BE2C (cell line): ENCODE results near the gene FXYD6.

Experiments
- DNase-seq: peaks from one replicate; pipeline ENCODE4 v3.0.0-alpha.2; 2020
- H3K27me3 ChIP-seq: fragments of 250-450 bp; sonication (Bioruptor Pico); 2 replicates; pipeline ENCODE4 v1.5.1; 2020; ENCODE audit warnings: mild to moderate bottlenecking
- H3K36me3 ChIP-seq: fragments of 250-450 bp; sonication (Bioruptor Pico); 2 replicates; pipeline ENCODE4 v1.5.1; 2020; ENCODE audit warnings: mild to moderate bottlenecking
- H3K4me1 ChIP-seq: fragments of 250-450 bp; sonication (Bioruptor Pico); 2 replicates; pipeline ENCODE4 v1.5.1; 2020
- H3K4me3 ChIP-seq: 2 replicates; pipeline ENCODE4 v1.5.1; 2011; ENCODE audit warnings: low read depth, low read length
- H3K9me3 ChIP-seq: fragments of 250-450 bp; sonication (Bioruptor Pico); 2 replicates; pipeline ENCODE4 v1.5.1; 2020
- TF ChIP-seq, protein P1 (sequence below): IDR thresholded peaks from 2 replicates; pipeline ENCODE4 v1.5.1; 2012; ENCODE audit warnings: mild to moderate bottlenecking, low read depth, low read length

Gene FXYD6

DNA sequence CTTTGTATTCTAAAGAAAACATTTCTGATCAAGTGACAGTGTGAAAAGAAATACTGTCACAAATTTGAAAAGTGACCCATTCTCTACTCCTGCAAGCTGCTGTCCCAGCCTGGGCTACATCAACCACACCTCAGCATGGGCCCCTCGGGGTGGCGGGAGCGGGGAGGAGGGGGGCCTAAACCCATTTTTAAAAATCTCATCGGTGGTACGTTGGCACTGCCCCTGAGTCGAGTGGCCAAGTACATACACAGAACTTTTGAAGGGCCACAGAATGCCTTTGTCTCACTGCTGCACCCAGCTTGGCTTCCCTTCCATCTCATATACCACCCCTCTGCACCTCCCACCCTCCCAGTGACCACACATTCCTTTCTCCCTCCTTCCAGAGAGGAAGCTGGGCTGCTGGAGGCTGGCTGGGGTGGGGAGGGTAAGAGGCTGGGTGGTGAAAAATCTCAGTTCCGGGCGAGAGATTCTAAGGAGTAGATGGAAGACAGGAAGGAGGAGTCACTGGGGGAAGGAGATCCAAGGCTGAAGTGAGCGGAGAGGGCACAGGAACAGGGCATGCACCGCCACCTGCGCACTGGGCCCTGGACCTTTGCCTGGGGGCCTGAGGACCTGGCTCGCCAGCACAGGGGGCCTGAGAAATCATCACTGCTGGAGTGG, 21.1 kb downstream of the FXYD6 start:
- TF ChIP-seq, protein P1, sequence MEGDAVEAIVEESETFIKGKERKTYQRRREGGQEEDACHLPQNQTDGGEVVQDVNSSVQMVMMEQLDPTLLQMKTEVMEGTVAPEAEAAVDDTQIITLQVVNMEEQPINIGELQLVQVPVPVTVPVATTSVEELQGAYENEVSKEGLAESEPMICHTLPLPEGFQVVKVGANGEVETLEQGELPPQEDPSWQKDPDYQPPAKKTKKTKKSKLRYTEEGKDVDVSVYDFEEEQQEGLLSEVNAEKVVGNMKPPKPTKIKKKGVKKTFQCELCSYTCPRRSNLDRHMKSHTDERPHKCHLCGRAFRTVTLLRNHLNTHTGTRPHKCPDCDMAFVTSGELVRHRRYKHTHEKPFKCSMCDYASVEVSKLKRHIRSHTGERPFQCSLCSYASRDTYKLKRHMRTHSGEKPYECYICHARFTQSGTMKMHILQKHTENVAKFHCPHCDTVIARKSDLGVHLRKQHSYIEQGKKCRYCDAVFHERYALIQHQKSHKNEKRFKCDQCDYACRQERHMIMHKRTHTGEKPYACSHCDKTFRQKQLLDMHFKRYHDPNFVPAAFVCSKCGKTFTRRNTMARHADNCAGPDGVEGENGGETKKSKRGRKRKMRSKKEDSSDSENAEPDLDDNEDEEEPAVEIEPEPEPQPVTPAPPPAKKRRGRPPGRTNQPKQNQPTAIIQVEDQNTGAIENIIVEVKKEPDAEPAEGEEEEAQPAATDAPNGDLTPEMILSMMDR = no peak
- DNase-seq = no peak
- Histone ChIP-seq H3K27me3 (no peaks in the 10 kb centered on the region), H3K9me3 (no peaks in the 10 kb centered on the region), H3K4me1 (0 out of 2 replicates have a peak, but pooled peaks cover 3% of the 10 kb centered on the region), H3K4me3 (no peak overlapping the region), H3K36me3 (peaks cover 29% of the 10 kb centered on the region)

DNA sequence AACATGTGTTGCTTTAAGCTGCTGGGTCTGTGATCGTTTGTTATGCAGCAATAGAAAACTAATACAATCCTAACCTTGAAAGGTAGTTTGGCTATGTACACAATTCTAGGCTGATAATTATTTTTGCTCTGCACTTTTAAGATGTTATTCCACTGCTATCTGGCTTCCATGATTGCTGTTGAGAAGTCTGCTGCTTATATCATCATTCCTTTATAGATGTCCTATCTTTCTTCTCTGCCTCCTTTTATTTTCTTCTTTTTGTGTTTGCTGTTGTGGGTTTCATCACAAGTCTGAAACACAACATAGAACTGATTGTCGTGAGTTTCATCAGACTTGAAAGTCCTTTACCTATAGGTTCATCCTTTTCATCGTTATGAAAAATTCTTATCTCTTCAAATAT, 24.1 kb downstream of the FXYD6 start:
- peaks cover 23% of the 10 kb centered on the region for H3K36me3 ChIP-seq

DNA sequence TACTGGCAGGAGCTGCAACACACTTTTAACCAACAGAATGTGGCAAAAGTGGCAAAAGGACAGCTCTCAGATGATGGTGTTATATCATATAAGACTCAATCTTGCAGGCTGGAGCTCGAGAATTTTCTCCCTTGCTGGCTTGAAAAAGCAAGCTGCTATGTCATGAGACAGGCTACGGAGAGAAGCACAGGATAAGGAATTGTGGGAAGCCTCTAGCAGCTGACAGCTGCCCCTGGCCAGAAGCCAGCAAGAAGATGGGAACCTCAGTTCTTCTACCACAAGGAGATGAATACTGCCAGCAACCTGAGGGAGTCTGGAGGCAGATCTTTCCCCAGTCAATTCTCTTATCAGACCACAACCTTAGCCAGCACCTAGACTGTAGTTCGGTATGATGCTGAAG, 24.6 kb downstream of the FXYD6 start:
- Histone ChIP-seq H3K27me3 (no peaks in the 10 kb centered on the region), H3K4me1 (0 out of 2 replicates have a peak, but pooled peaks cover 3% of the 10 kb centered on the region), H3K36me3 (peaks cover 23% of the 10 kb centered on the region), H3K9me3 (no peaks in the 10 kb centered on the region), H3K4me3 (no peak overlapping the region)
- DNase-seq = no peak
- TF ChIP-seq, protein P1 = no peak

More for the DNA sequence above, 24.1 kb downstream of the FXYD6 start:
- H3K9me3 ChIP-seq = no peaks in the 10 kb centered on the region
- H3K27me3 ChIP-seq = no peaks in the 10 kb centered on the region
- no peak overlapping the region for H3K4me3 ChIP-seq
- no peak for DNase-seq
- TF ChIP-seq, protein P1 = no peak
- H3K4me1 ChIP-seq = 0 out of 2 replicates have a peak, but pooled peaks cover 3% of the 10 kb centered on the region

DNA sequence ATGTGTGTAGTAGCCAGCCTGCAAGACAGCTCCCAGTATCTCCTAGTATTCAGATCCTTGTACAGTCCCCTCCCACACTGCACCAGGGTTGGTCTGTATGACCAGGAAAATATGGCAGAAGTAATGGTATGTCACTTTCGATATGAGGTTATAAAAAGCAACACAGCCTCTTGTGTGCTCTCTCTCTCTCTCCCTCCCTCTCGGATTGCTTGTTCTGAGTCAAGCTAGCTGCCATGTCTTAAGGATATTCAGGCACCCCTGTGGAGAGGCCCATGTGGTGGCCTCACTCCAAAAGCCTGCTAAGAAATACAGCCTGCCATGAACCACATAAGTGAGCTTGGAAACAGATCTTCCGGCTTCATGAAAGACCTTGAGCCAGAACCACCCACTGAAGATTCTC, 25.4 kb downstream of the FXYD6 start:
- Histone ChIP-seq H3K9me3 (no peaks in the 10 kb centered on the region), H3K4me1 (0 out of 2 replicates have a peak, but pooled peaks cover under 1% of the 10 kb centered on the region), H3K36me3 (peaks cover 23% of the 10 kb centered on the region), H3K27me3 (no peaks in the 10 kb centered on the region), H3K4me3 (no peak overlapping the region)
- DNase-seq = no peak
- TF ChIP-seq, protein P1 = no peak

DNA sequence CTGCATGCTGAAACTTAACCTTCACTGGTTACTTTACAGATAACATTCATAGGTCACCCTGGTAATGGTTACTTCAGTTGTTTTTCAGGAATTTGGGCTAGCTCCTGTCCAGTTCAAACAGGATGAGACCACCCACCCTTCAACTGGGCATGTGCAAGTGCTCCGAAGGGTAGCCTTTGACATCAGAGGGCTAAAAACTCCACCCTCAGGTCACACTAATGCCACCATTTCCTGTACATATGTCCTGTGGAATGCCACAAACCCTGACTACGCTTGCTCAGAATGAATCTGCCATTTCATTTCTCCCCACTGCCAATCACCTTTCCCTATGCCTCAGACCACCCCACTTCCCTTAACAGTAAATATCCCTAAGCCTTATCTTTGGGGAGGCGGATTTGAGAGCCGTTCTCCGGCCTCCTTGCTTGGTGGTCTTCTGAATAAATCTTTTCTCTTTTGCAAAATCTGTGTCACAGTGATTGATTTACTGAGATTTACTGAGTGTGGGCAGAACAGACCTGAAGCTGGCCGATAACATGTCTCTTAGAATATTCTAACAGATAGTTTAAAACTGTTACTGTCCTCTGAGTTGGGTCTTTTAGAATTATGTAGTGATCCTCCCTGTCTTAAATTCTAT, 26.6 kb downstream of the FXYD6 start:
- no peaks in the 10 kb centered on the region for H3K4me1 ChIP-seq
- H3K27me3 ChIP-seq = no peaks in the 10 kb centered on the region
- no peaks in the 10 kb centered on the region for H3K9me3 ChIP-seq
- no peak overlapping the region for H3K4me3 ChIP-seq
- TF ChIP-seq, protein P1 = no peak
- peaks cover 23% of the 10 kb centered on the region for H3K36me3 ChIP-seq
- no peak for DNase-seq
